Activated T-cell treated with anti-CD3 and anti-CD28 coated beads, Interleukin-2, amount 50 U/mL, for 48 hours (primary cell): ENCODE results near the gene GRIA2.

Source experiments
- DNase-seq, 2 experiments: peaks; one replicate each; pipeline ENCODE4 v3.0.0-alpha.2; 2020

Gene GRIA2

GRCh38 chr4:157270108-157270507 lies 49.6 kb downstream of the GRIA2 start:
- DNase-seq = no peak

DNA sequence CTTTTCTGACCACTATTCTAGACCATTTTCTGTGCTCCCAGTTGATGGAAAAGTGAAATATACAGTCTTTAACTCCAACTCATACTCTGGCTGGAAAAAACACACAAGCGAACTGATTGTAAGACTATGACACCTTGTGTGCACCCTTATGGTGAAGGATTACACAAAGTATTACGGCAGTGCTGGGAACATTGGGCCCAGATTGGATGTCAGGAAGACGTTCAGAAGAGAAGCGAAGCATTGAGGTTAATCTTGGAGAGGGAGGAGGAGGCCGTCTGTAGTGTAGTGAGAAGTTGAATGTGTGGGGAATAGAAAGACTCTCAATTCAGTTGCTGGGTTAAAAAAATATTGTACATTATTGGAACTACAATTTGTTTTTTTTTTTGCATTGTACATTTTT lies 50.0 kb downstream of the GRIA2 start:
- DNase-seq = no peak

- DNase-seq = no peak
These were observed 50.8 kb downstream of the GRIA2 start for GRCh38 chr4:157271166-157271869.

- no peak for DNase-seq
These were observed 60.1 kb downstream of the GRIA2 start for GRCh38 chr4:157280673-157281072.

DNA sequence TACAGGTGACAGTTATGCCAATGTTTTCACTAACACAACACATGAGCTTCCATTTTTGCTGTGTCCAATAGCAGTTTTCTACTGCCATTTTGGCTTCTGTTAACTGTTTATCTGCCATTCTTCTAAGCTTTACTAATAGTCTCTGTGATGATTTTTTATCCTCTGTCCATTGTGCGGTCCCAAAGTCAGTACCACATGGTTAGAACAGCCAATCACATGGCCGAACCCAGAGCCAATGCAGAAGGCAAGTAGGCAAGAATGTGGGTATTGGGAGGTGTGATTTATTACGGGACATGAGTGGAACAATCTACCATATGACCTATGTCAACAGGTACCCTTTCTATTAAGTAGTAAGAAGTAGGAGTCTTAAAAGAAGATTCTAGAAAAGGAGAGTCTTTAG lies 61.5 kb downstream of the GRIA2 start:
- no peak for DNase-seq

DNA sequence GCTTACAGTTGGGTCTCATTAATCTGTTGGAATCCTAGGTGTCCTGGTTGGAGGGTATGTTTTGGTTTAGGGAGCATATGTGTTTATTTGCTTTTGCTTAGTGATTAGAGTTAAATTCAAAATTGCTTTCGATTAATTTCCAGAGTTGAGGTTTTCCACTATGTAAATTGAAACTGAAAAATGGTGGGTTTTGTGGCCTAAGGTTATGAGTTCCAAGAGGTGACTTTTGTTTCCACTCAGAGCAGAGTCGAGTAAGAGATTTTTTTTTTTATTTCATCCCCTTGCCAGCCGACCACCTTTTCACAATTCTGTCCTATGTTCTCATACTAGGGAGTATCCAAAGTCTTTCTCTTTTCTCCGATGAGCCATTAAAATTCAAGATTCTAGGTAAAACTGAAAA lies 66.9 kb downstream of the GRIA2 start:
- no peak for DNase-seq

- DNase-seq = no peak
These were observed 70.1 kb downstream of the GRIA2 start for GRCh38 chr4:157290622-157291021.

GRCh38 chr4:157291071-157291470 lies 70.5 kb downstream of the GRIA2 start:
- DNase-seq = no peak

- no peak for DNase-seq
These were observed 73.1 kb downstream of the GRIA2 start for GRCh38 chr4:157293673-157294072.

GRCh38 chr4:157294575-157294974 lies 74.0 kb downstream of the GRIA2 start:
- DNase-seq = no peak

DNA sequence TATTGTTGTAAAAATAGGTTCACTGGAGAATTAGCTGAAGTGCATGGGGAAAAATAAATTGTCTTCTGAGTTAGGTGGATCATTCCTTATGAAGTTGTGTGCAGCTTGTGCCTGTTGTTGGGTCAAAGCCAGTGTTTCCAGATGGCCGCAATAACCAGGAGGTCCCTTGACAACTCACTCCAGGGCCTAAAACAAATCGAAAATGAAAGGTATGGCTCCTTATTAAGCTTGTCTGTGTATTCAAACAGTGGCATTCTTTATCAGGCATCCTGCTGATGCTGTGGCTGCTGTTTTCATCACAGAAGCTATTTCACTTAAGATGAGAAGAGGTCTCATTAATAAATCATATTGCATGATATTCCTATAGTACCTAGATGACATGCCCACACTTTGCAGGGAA lies 80.2 kb downstream of the GRIA2 start:
- no peak for DNase-seq

- no peak for DNase-seq
These were observed 83.0 kb downstream of the GRIA2 start for GRCh38 chr4:157303471-157303960.

GRCh38 chr4:157304769-157305168 lies 84.2 kb downstream of the GRIA2 start:
- DNase-seq = no peak

- DNase-seq = no peak
These were observed 92.2 kb downstream of the GRIA2 start for GRCh38 chr4:157312702-157313101.

GRCh38 chr4:157314906-157315305 lies 94.4 kb downstream of the GRIA2 start:
- DNase-seq = no peak

GRCh38 chr4:157315968-157316367 lies 95.4 kb downstream of the GRIA2 start:
- DNase-seq = no peak

- DNase-seq = no peak
These were observed 99.6 kb downstream of the GRIA2 start for GRCh38 chr4:157320092-157320491.

DNA sequence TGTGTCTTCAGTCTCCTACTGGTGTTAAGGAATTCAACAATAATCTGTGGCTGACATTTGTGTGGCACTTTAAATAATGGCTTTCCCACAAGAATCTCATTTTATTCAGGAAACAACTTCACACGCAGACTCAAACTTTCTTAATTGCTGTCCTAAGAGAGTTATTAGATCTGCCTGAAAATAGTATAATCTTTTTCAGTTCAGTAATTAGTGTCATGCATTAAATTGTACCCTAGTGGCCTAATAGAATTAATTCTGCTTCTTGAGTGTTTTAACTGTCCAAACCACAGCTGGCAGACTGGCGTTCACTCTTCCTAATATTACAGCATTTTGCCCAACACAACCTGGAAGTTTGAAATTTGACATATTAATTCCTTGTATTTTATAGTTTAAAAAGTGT lies 107.1 kb downstream of the GRIA2 start:
- no peak for DNase-seq

DNA sequence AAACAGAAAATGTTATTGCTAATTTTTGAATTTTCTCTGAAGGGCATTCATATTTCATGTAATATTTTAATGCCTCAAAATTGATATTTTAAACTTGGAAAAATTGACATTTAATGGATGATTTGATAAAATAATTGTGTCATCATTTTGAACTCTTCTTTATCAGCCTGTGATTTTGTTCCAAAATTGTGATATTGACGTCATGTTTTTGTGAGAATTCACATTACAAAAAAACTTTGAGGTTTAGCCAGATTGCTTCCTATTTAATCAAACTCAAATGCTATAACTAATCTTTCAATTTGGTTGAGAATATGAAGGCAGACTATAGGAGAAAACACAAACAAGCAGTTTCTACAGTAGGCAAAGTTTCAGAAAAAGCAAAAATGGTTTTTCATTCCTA lies 137.4 kb downstream of the GRIA2 start:
- DNase-seq = no peak

DNA sequence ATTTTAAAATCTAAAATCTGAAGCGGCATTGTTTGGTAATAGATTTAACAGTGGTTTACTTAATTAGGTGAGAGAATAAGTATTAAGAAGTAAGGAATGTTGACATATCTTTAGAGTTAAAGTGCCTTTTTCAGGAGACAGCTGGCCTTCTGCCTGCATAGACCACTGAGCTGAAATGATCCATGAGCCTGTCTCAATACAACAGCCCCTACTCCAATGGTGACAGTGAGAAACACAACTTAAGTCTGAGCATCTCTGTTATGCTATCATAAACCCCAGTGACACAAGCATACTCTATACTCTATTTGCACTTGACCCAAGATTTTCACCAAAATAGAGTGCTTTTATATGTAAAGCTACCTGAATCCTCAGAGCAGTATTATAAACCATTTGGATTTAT lies 137.9 kb downstream of the GRIA2 start:
- no peak for DNase-seq

- DNase-seq = no peak
These were observed 138.3 kb downstream of the GRIA2 start for GRCh38 chr4:157358851-157359250.

DNA sequence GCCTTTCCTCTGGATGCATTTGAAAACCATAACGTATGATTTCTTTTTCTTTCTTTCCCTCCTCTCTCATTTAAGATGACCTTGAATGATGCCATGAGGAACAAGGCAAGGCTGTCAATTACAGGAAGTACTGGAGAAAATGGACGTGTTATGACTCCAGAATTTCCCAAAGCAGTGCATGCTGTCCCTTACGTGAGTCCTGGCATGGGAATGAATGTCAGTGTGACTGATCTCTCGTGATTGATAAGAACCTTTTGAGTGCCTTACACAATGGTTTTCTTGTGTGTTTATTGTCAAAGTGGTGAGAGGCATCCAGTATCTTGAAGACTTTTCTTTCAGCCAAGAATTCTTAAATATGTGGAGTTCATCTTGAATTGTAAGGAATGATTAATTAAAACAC lies 142.8 kb downstream of the GRIA2 start:
- DNase-seq = no peak

DNA sequence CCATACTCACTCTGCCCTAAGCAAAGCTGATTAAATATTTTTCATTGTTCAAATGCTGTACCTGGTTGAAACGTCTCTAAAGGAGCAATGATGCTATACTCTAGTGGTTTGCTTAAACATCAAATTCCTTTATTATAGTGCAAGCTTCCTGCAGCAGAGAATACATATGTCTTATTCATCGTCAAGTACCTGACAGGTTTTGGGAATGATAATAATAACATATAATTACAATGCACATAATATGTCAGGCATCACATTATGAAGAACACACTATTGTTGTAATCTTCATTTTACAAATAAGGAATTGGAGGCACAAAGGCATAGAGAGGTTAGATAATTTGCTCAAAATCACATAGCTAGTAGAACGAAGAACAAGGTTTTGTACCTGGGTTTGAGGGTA lies 151.6 kb downstream of the GRIA2 start:
- DNase-seq = no peak

- no peak for DNase-seq
These were observed 152.0 kb downstream of the GRIA2 start for GRCh38 chr4:157372567-157372966.

GRCh38 chr4:157389741-157390140 lies 169.2 kb downstream of the GRIA2 start:
- no peak for DNase-seq
